HG02759 (cell line): ENCODE results near the gene SLC23A3.

ENCODE experiments used
- ATAC-seq: cut with Tn5 transposase; IDR thresholded peaks from one replicate; pipeline ENCODE4 v1.9.1; 2021; ENCODE audit warnings: mild to moderate bottlenecking, moderate library complexity; ENCODE audit not compliant: unreplicated experiment

The SLC23A3 gene

DNA sequence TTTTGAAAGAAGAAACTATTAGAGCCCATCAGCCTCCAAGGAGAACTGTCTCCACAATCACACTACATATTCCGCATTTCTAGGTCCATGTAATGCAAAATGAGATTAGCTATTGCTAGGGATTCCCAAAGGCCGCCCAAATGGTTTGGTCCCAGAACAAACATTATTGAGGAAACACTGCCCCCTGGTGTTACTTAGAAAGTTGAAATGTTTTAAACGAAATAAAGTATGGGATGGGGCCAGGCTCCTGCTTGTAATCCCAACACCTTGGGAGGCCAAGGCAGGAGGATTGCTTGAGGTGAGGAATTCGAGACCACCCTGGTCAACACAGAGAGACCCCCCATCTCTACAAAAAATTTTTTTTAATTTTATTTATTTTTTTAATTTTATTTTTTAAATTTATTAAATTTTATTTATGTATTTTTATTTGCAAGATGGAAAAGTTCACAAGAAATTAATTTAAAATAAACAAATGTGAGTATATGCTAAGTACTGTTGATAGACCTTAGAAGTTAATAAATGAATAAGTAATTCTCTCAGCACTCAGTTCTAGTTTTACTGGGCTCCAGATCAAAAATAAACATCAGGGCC is 14.7 kb downstream of the SLC23A3 start:
- ATAC-seq: no peak

DNA sequence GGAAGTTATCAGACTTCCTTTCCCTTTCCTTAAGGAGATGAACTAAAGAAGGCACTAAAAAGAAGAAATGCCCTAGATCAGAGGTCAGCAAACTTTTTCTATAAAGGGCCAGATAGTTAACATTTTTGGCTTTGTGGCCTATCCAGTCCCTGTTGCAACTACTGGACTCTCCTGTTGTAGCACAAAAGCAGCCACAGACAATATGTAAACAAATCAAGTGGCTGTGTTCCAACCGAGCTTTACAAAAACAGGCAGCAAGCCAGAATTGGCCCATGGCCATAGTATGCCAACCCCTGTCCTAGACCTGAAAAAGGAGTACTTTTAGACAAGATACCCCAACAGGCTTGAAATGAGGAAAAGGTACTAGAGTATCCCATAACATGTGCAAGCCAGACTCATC is 20.2 kb downstream of the SLC23A3 start:
- no peak for ATAC-seq

DNA sequence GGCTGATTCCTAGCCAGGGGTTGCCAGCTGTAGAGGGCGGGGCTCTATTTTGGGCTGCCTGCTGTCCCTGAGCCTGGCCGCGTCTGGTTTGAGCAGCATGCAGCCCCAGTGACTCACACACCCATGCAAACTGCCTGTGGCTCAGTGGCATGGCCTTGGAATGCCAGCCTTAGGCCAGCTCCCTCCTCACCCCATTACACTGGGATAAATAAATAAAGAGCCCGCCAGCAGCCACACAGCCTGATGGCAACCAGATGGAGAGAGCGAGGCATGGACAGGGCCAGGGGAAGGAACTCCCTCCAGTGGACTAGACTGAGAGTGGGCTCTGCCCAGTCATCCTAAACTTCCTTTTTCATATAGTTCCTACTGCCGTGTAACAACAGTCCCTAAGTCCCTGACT is 27.5 kb downstream of the SLC23A3 start:
- ATAC-seq: no peak

DNA sequence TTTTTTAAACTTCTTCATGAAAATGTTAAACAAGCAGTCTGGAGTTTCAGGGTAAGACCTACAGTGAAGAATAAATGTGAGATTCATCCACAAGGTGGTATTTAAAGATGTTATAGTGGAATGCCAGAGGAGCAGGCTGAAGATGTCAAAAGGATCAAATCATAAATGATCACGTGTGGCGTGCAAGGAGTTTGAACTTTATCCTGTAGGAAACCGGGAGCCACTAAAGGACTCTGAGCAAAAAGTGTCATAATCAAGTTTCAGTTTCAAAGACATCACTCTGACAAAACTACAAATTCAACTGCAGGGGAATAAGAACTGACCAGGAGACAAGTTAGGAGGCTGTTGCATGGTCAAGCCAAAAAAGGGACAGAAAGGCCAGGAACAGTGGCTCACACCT is 29.1 kb downstream of the SLC23A3 start:
- no peak for ATAC-seq

DNA sequence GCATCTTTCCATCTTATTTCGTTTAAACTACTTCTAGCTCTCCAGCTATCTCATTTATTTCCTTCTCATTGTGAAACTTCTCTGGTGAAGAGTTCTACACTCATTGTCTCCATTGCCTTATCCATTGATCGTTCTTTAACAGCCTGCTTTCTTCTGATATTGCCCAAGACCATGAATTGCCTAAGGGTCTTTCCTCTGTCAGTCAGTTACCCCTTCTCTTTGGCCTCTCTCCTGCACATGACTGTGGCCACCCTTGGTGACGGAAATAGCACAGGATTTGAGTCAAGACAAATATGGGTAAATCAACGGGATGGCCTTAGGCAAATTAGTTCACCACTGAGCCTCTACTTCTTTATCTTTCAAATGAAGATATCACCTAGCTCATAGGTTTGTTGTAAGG is 35.9 kb downstream of the SLC23A3 start:
- ATAC-seq: no peak

DNA sequence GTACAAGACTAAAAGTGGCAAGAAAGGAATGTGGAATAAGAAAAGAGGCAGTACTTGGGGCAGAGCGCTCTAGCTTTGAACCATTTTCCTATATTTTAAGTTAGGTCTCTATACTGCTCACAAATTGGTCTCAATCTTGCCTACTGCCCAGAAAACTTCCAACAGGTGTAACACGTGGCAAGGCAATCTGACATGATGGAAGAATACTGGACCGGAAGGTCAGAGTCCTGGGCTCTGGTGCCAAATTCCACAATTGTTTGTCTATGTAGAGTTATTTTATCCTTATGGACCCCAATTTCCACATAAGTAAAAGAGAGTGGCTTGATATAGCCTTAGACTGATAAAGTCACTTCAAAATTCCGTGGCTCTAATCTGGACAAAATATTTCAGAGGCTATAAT is 38.1 kb downstream of the SLC23A3 start:
- no peak for ATAC-seq

DNA sequence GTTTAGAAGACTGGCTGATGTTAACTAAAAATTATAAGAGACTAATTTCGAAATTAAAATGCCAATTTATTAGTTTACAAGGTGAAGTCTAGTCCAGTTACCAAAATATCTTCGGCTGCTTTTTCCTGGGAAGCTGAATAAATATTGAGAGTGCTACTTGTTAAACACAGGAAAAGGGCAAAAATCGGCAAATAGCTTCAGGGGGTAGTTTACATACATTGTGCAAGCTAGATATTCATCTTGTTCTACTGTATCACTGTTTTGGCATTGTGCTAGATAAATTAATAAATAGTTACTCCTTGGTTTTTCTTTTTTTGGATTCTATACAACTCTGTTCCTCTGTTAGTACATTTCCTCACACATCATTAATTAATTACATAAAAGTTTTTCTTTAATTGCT is 38.5 kb downstream of the SLC23A3 start:
- ATAC-seq: no peak

DNA sequence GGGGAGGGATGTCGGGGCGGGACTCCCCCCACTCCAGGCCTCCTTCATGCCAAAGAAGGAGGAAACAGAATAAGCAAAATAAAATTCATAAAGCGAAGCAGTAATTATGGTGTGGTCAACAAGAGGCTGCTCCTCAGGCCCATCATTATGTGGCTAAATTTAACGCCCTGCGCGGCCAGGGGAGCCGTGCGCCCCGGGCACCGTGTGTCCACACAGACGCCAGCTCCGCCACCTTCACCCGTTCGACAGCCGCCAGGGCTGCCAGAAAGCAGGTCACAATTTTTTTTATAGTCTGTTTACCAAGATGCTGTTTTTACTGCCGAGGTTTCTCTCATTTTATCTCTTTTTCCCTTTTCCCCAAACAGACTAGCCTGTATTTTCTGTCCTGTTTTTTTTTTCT is 40.2 kb downstream of the SLC23A3 start:
- ATAC-seq: no peak

DNA sequence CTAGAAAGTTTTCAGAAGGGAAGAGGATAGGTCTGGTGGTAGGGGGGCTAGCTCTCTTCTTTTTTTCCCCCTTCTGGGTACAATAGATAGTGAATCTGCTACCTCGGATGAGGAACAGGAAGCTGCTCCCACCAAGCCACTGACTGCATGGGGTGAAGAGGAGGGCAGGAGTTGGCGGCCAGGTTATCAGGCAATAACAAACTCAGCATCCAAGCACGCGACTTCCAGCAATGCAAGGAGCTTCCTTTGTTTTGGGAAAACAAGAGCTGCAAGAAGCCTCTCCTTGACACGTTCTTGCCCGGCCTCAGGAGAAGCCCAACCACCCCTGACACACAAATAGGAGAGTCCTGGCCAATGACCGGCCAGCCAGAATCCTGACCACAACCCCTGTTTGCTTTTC is 41.4 kb downstream of the SLC23A3 start:
- no peak for ATAC-seq

DNA sequence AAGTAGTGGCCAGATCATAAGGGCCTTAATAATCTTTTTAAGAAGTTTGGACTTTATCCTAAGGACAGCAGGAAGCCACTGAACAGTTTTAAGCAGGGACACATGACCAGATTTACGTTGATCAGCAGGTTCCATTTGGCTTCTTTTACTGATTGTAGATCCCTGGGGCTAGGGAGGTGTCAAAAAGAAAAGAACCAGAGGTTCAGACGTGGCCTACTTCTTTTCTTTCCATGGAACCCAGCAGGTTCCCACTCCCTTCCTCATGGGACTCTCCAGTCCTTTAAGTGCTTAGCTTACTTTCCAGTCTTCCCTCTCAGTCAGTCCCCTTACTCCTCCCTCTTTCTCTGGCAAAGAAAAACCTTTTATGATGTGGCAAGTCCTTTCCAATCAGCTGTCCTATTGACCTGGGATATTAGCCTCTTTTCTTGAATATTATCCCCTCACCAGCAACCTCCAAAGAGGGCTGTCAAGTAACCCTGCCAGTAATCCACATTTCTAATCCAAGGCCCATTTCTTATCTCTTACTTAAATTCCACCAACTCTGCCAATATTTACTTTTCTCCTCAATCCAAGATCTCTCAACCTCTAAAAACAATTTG is 42.7 kb downstream of the SLC23A3 start:
- no peak for ATAC-seq

DNA sequence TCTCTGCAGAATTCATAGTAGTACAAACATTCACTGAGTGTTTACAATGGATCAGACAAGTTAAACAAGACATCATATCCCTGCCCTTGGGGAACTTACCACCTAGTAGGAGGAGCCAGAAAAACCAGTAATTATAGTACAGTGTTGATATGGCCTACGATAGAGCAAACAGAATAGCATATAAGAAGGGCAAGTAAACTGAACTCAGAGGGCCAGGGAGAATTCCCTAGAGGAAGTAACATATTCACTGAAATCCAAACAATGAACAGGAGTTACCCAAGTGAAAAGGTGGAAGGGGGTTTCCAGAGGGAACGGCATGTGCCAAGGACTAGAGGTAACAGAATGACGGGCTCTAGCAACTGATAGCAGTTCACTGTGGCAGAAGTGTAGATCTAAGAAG is 43.3 kb downstream of the SLC23A3 start:
- no peak for ATAC-seq

DNA sequence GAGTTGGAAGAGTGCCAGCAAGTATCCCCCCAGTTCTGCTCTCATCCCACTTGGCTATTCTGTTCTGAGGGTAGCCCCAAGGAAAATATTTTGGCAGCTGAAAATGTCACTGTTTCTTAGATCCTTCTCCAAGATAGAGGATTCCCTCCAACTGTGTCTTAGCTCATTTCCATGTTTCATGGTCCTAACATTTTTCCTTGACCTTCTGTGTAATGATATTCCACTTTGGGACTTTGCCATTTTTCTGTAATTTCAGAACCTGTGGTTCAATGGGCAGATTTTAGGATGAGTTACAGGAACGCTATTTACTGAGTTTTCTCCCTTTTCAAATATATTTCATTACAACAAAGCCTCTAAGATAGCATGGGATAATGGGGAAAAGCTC is 44.0 kb downstream of the SLC23A3 start:
- no peak for ATAC-seq

DNA sequence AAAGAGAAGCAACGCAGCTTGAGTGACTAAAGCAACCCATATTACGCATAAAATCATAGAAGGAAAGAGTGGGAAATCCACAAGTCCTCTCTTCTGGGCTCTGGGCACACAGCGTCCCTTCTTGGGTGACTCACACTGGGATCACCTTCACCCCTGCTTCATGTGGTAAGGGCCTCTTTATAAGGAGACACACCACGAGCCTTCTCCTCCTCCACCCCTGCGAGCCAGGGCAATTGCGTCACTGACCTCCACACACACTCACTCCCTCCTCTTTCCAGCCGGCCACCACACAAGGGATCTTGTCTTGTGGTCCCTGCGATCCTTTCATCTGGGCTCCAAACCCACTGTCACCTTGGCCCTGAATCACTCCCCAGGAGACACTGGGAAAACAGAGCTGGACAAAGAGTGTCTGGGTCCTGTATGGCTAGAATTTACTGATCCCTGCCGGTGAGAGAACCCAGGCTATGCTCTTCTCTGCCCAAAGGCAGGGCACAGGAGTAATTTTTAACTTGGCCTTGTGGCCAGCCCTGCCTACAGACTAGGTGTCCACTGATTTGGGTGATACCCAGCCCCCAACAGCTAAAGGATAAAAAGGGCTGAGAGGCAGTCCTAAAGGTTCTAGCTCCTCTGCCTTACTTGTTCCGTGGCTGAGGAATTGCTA is 44.5 kb downstream of the SLC23A3 start:
- no peak for ATAC-seq

DNA sequence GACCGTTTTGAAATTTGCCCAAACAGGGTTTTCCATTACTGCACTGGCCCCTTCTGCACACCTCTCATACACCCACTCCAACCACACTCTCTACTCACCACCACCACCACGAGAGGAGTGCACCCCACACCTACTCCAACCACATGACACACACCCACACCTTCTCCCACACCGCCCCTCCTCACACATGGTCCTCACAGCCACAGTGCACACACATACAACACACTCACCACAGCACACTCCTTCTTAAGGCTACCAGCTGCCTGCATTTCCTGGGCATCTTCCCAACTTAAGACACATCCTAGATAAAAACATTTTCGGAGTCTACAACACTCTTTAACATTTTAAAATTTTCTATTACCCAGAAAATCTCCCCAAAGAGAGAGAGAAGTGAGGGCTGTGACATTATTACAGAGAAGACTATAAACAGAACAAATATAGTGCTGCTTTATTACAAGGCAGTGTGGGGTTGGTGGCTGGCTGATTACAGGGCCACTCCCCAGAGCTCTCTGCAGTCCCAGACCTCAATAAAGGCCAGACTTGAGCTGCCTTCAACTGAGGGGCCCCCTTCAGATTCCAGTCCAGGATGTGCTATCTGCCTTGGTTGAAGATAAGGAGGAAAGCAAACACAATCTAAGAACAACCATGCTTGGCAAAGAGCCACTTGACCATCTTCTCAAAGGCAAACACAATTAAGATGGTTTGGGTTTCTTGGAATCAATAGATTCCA is 45.3 kb downstream of the SLC23A3 start:
- no peak for ATAC-seq

DNA sequence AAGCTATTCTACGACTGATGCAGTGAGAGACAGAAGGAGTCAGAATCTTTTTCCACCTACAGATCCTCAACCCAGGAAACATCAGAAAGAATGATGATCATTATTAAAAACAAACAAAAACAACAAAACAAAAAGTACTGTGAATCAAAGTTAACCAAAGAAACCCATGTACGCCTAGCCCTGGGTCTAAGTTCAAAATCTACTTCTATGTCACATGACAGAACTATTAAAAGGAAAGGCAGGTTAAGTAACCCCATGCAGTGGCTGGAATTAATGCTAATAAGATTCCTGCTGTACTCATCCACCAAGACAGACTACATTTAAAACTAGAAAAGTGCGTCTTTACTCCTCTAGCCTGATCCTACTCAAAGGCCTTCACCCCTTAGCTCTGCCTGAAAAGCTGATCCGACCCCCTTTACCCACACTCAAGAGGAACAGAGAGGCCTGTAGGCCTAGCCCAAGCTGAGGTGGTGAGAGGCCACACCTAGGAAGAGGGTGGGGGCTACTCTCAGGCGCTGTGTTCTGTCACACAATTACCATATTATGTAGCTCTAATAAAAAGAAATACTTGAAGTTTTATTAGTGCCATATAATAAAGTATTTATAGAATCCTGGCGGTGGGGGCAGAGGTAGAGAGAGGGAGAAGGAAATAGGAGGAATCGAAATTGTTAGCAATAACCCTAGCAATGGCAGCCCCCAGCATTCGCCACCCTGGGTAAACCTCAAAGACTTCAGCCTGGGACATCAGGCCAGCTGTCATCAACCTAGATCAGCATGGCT is 46.3 kb downstream of the SLC23A3 start:
- ATAC-seq: no peak

DNA sequence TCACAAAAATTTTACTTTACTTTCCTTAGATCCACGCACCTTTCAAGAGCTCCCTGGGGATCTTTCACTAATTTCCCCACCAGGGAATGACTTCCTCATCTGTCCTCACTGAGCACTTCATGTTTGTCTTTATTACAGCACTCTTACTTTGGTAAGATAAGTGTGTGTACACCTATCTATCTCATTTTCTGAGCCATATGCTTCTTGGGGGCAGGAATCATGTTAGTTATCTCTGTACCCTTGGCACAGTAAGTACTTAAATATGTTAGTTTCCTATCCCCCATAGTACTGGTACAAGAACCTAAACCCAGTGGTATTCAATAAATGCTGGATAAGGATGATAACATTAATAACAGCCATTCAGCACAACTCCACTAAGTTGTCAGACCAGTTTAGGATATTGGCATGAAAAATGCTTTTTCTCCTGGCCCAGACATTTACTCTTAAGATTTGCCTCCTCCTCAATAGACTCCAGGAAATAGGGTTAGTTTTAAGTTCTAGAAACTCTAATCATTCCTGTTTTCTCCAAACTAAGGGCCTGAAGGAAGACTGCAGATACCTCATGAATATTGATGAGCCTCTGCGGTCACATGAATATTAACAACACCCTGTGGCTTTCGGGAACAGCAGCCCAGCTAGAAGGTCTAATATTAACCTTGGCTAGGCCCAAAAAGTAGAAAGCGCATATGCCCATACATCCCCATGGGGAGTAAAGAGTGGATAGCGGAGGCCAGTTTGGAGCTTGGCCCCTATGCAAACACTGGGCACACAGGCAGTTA is 47.4 kb downstream of the SLC23A3 start:
- no peak for ATAC-seq

DNA sequence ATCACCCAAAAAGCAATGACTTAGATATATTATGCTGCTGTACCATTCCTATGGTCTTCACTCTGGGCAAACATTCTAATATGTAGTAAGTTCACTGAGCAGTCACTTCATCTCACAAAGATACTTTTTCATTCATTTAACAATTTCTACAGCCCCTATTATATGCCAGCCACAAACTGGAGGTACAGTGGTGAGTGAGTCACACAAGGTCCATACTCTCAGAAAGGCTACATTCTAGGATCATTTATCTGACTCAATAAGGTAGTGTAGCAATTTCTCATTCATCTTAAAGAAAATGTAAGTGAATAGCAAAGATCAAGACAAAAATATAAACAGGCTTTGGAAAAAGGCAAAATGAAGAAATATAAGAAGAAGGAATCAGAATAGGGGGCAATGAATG is 49.7 kb downstream of the SLC23A3 start:
- no peak for ATAC-seq

DNA sequence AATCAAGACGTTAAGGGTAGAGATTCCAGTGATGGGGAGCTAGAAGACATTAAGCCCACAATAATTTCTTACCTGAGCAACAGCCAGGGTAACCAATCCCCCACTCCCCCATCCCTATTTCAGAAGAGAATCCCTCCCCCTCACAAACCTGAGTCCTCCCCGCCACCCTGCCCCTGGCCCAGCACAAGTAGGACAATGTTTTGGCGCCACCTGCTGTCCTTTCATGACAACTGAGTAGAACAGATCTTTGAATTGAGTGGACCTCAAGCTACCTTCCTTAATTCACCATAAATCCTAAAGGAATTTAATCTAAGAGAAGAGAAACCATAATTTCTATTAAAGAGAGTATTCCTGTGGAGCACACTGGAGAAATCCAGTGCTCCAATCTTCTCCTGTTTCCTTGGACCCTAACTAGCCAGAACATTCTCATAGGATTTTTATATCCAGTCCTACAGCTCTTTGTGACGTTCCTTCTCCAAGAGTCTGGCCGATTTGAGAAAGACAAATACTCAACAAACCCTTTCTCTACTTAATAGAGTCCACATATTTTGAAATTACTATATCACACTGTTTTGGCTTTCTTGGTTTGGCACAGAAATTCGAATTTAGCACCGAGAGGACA is 50.3 kb downstream of the SLC23A3 start:
- ATAC-seq: no peak

DNA sequence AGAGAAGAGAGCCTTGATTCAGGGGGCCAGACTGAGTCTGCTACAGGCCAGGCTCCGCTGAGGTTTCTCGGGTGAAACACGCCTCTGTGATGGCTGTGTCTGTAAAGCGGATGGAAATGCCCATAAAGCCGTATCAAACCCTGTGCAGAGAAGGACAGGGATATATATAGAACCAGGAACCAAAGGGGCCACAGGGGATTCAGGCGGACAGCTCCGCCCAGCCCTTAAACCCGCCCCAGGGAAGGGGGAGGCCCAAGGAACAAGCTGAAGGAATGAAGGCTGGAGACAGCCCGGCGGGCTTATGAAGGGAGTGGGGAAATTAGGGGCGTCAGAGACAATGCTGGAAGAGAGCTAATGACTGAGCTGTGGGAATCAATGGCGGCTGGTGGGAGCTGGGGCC is 51.3 kb downstream of the SLC23A3 start:
- no peak for ATAC-seq
